Kidney epithelial cell (primary cell): ENCODE results near the gene PEA15. TPM values are rescaled to one million over a fixed set of nuclear protein-coding genes. Genes with fewer than 3 reads are reported as not detected.

ENCODE experiments used
- DNase-seq: peaks from one replicate; pipeline ENCODE4 v3.0.0-alpha.2; 2010; ENCODE audit warnings: low read depth
- H3K27me3 ChIP-seq: 2 replicates; pipeline ENCODE4 v1.6.0; 2011; ENCODE audit warnings: low read length; ENCODE audit not compliant: control insufficient read depth, insufficient read depth
- H3K36me3 ChIP-seq: 2 replicates; pipeline ENCODE4 v1.5.1; 2011; ENCODE audit warnings: low read length; ENCODE audit not compliant: control insufficient read depth, insufficient read depth
- H3K4me3 ChIP-seq: 2 replicates; pipeline ENCODE4 v1.5.1; 2011; ENCODE audit warnings: low read depth, mild to moderate bottlenecking, control low read depth, low read length
- CTCF ChIP-seq: IDR thresholded peaks from 2 replicates; pipeline ENCODE4 v1.5.1; 2011; ENCODE audit warnings: mild to moderate bottlenecking, moderate library complexity, low read length, control low read depth, inconsistent platforms; ENCODE audit not compliant: insufficient read depth, poor library complexity, severe bottlenecking
- total RNA-seq: library from RNA; depleted of rRNA; stranded (reverse); fragments of >200 nt; gene quantifications from 2 replicates; pipeline ENCODE4 v1.2.3, GENCODE V29; 2015

The PEA15 gene
- total RNA-seq, 1 donor from 2014 or later = 139 TPM

GRCh38 chr1:160221089-160221488, 15.9 kb downstream of the PEA15 start:
- Histone ChIP-seq H3K36me3 (peaks cover 1% of the 10 kb centered on the region), H3K27me3 (no peaks in the 10 kb centered on the region)
- no peak for TF ChIP-seq CTCF

GRCh38 chr1:160222546-160222945, 17.4 kb downstream of the PEA15 start:
- DNase-seq = no peak
- no peaks in the 10 kb centered on the region for H3K27me3 ChIP-seq
- H3K36me3 ChIP-seq = peaks cover 1% of the 10 kb centered on the region
- H3K4me3 ChIP-seq = no peak overlapping the region
- no peak for TF ChIP-seq CTCF

More at GRCh38 chr1:160221089-160221488, 15.9 kb downstream of the PEA15 start:
- no peak for DNase-seq
- no peak overlapping the region for H3K4me3 ChIP-seq

DNA sequence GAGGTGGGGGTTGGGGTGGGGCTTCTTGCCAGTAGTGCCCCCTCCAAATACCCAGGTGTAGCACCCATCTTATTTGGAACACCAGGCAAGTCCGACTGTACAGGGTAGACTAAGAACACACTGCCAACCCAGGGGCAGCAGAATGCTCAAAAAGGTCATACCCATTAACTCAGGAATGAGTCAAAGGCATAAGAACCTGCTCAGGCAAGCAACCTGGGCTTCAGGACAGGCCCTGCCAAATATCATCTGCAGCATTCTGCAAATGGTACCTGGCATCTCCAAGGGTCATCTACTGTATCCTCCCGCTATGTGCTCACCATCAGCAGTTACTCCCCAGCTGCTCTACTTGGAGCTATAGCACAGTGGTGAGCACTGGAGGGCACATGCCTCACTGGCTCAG, 19.4 kb downstream of the PEA15 start:
- Histone ChIP-seq H3K4me3 (no peak overlapping the region), H3K27me3 (no peaks in the 10 kb centered on the region), H3K36me3 (peaks cover 1% of the 10 kb centered on the region)
- no peak for DNase-seq
- no peak for TF ChIP-seq CTCF

- Histone ChIP-seq H3K36me3 (peaks cover 1% of the 10 kb centered on the region), H3K27me3 (no peaks in the 10 kb centered on the region), H3K4me3 (no peak overlapping the region)
- TF ChIP-seq CTCF = no peak
- DNase-seq = no peak
Measured at GRCh38 chr1:160225345-160225744, 20.2 kb downstream of the PEA15 start.

- TF ChIP-seq CTCF = no peak
- DNase-seq = no peak
- H3K4me3 ChIP-seq = no peak overlapping the region
- H3K36me3 ChIP-seq = peaks cover 1% of the 10 kb centered on the region
- H3K27me3 ChIP-seq = no peaks in the 10 kb centered on the region
Measured at GRCh38 chr1:160226623-160227022, 21.4 kb downstream of the PEA15 start.

DNA sequence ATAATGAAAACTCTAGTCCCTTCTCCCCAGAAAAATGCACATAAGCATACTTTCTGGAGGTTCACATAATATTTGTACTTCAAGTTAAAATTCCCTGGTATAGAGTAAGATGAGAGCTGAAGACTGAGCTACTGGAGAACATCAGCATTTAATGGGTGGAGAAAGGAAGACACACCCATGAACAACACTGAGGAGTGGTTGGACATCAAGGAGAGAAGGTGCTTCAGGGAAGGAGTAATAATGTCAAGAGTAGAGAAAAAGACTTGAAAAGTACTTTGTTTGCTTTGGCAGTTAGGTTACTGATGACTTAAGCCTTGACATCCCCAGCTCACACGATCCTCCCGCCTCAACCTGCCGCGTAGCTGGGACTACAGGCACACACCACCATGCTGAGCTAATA, 21.9 kb downstream of the PEA15 start:
- Histone ChIP-seq H3K4me3 (no peak overlapping the region), H3K36me3 (peaks cover 1% of the 10 kb centered on the region), H3K27me3 (no peaks in the 10 kb centered on the region)
- no peak for TF ChIP-seq CTCF
- no peak for DNase-seq
